T47D (cell line): ENCODE measurements around the gene MPHOSPH8.

Experiments used
- DNase-seq, 2 experiments: peaks; one replicate each; pipeline versions ENCODE4 v3.0.0 to v3.0.0-alpha.2; 2011 to 2012; ENCODE audit warnings: low read depth in 1 of 2, low spot score in 1 of 2
- JUND ChIP-seq: IDR thresholded peaks from 2 replicates; pipeline ENCODE4 v1.6.1; 2012; ENCODE audit warnings: low read depth
- in situ Hi-C: cut with HindIII; loops from 2 replicates; pipeline ENCODE4 v1.10.0; 2016; ENCODE audit warnings: low sequenced_read_pairs, low pct_unique_long_range_greater_than_20kb

The MPHOSPH8 gene

GRCh38 chr13:19713186-19713965 lies 79.9 kb downstream of the MPHOSPH8 start:
- no peak for TF ChIP-seq JUND
- no peak for DNase-seq
- in situ Hi-C loops: no loop called here

- in situ Hi-C loops: no loop called here
- TF ChIP-seq JUND: no peak
- no peak for DNase-seq
These were observed 86.6 kb downstream of the MPHOSPH8 start for GRCh38 chr13:19720039-19720438.
